Activated naive CD4-positive, alpha-beta T cell treated with anti-CD3 and anti-CD28 coated beads, Interleukin-2, amount 50 U/mL, for 72 hours (primary cell): ENCODE data around the gene TRIM5. TPM values are rescaled to one million over a fixed set of nuclear protein-coding genes. Genes with fewer than 3 reads are reported as not detected.
"Not testable (repeated sequence)": the region's sequence is repeated elsewhere in the genome, so short reads cannot be mapped to it uniquely, and the experiment has no call there.

Experiments
- ATAC-seq, 2 donors: fragments of 150-1000 bp; cut with Tn5 transposase; 2 replicates each; pipeline ENCODE4 v1.10.0; 2021; ENCODE audit warnings: mild to moderate bottlenecking in 2 of 2, moderate library complexity in 2 of 2
- DNase-seq, 2 donors: peaks; one replicate each; pipeline ENCODE4 v3.0.0; 2021 to 2022; ENCODE audit warnings: low spot score in 2 of 2
- H3K27ac Mint-ChIP-seq, 2 donors: one replicate each; pipeline ENCODE4 v1.8.0; 2022; ENCODE audit warnings: mild to moderate bottlenecking in 2 of 2, mixed read lengths in 2 of 2
- H3K36me3 Mint-ChIP-seq, 2 donors: one replicate each; pipeline ENCODE4 v1.8.0; 2022; ENCODE audit warnings: mixed read lengths in 2 of 2
- H3K9me3 Mint-ChIP-seq, 2 donors: one replicate each; pipeline ENCODE4 v1.8.0; 2022; ENCODE audit warnings: mixed read lengths in 2 of 2
- total RNA-seq, 2 donors: library from RNA; stranded (reverse); gene quantifications; one replicate each; pipeline ENCODE4 v1.2.3, GENCODE V29; 2022

TRIM5 gene
- total RNA-seq, 2 donors from 2014 or later = 30.2 to 31.9 TPM

GRCh38 chr11:5665051-5665570 is 19.8 kb downstream of the TRIM5 start:
- no peak for DNase-seq
- Mint-ChIP-seq H3K36me3 (no peaks in the 10 kb centered on the region), H3K27ac (no peak overlapping the region), H3K9me3 (no peaks in the 10 kb centered on the region)
- no peak for ATAC-seq

- peaks cover 0 to 2% of the 10 kb centered on the region in 2 donors for H3K9me3 Mint-ChIP-seq
- no peak for ATAC-seq
- H3K27ac Mint-ChIP-seq = no peak overlapping the region
- no peak for DNase-seq
- no peaks in the 10 kb centered on the region for H3K36me3 Mint-ChIP-seq
Observed at GRCh38 chr11:5663511-5663910, 21.4 kb downstream of the TRIM5 start.

GRCh38 chr11:5658318-5658717 is 26.6 kb downstream of the TRIM5 start:
- Mint-ChIP-seq H3K9me3 (peaks cover 0 to 5% of the 10 kb centered on the region in 2 donors), H3K36me3 (peaks cover 9 to 10% of the 10 kb centered on the region in 2 donors), H3K27ac (no peak overlapping the region)
- no peak for ATAC-seq
- no peak for DNase-seq

- not testable (repeated sequence) for DNase-seq
Observed at GRCh38 chr11:5656956-5657355, 27.9 kb downstream of the TRIM5 start.

GRCh38 chr11:5655474-5655873 is 29.4 kb downstream of the TRIM5 start:
- ATAC-seq = no peak
- peaks cover 9 to 10% of the 10 kb centered on the region in 2 donors for H3K36me3 Mint-ChIP-seq

More at GRCh38 chr11:5656956-5657355, 27.9 kb downstream of the TRIM5 start:
- peaks cover 9 to 10% of the 10 kb centered on the region in 2 donors for H3K36me3 Mint-ChIP-seq
- peak overlapping the region in 1 of 2 donors; percentile 56 for H3K27ac Mint-ChIP-seq
- peaks cover 4 to 13% of the 10 kb centered on the region in 2 donors for H3K9me3 Mint-ChIP-seq
- ATAC-seq = not testable (repeated sequence)

GRCh38 chr11:5646139-5646538 is 38.7 kb downstream of the TRIM5 start:
- DNase-seq = no peak
- no peak overlapping the region for H3K27ac Mint-ChIP-seq
- H3K9me3 Mint-ChIP-seq = no peaks in the 10 kb centered on the region
- peaks cover 3 to 12% of the 10 kb centered on the region in 2 donors for H3K36me3 Mint-ChIP-seq
- no peak for ATAC-seq

More at GRCh38 chr11:5655474-5655873, 29.4 kb downstream of the TRIM5 start:
- Mint-ChIP-seq H3K9me3 (peaks cover 4 to 14% of the 10 kb centered on the region in 2 donors), H3K27ac (no peak overlapping the region)
- DNase-seq = no peak

GRCh38 chr11:5643585-5643984 is 41.3 kb downstream of the TRIM5 start:
- no peak for DNase-seq
- Mint-ChIP-seq H3K27ac (peak overlapping the region; percentile 22 to 63), H3K36me3 (peaks cover 8 to 18% of the 10 kb centered on the region in 2 donors), H3K9me3 (no peaks in the 10 kb centered on the region)
- peak; percentile 78 to 98 for ATAC-seq

GRCh38 chr11:5639953-5640352 is 44.9 kb downstream of the TRIM5 start:
- no peak overlapping the region for H3K27ac Mint-ChIP-seq
- H3K9me3 Mint-ChIP-seq = no peaks in the 10 kb centered on the region
- DNase-seq = no peak
- H3K36me3 Mint-ChIP-seq = peaks cover 8 to 18% of the 10 kb centered on the region in 2 donors
- no peak for ATAC-seq

GRCh38 chr11:5631969-5632635 is 52.8 kb downstream of the TRIM5 start:
- DNase-seq (no peak), ATAC-seq (no peak)
- Mint-ChIP-seq H3K36me3 (peaks cover 18% of the 10 kb centered on the region in 2 donors), H3K27ac (no peak overlapping the region), H3K9me3 (peaks cover 0 to 8% of the 10 kb centered on the region in 2 donors)

GRCh38 chr11:5631417-5631816 is 53.5 kb downstream of the TRIM5 start:
- no peak for DNase-seq
- Mint-ChIP-seq H3K36me3 (peaks cover 18 to 25% of the 10 kb centered on the region in 2 donors), H3K27ac (no peak overlapping the region), H3K9me3 (peaks cover 0 to 13% of the 10 kb centered on the region in 2 donors)
- no peak for ATAC-seq

GRCh38 chr11:5626196-5626595 is 58.7 kb downstream of the TRIM5 start:
- H3K36me3 Mint-ChIP-seq = peaks cover 6 to 28% of the 10 kb centered on the region in 2 donors
- peak overlapping the region; percentile 91 to 97 for H3K27ac Mint-ChIP-seq

GRCh38 chr11:5625281-5625680 is 59.6 kb downstream of the TRIM5 start:
- H3K36me3 Mint-ChIP-seq = peaks cover 6 to 28% of the 10 kb centered on the region in 2 donors
- H3K27ac Mint-ChIP-seq = peak overlapping the region; percentile 91 to 97
- ATAC-seq (peak in 1 of 2 donors; percentile 10), DNase-seq (no peak)
- H3K9me3 Mint-ChIP-seq = peaks cover 0 to 16% of the 10 kb centered on the region in 2 donors

More at GRCh38 chr11:5626196-5626595, 58.7 kb downstream of the TRIM5 start:
- DNase-seq = no peak
- H3K9me3 Mint-ChIP-seq = peaks cover 0 to 16% of the 10 kb centered on the region in 2 donors
- no peak for ATAC-seq

GRCh38 chr11:5624489-5625279 is 60.2 kb downstream of the TRIM5 start, which contains the start of gene TRIM34:
Gene TRIM34, plus strand, starts transcription at chr11:5625001. Its CDS starts 7,331 bp downstream, at chr11:5632332.
- peak; percentile 97 to 98 for ATAC-seq

GRCh38 chr11:5622802-5623201 is 62.1 kb downstream of the TRIM5 start:
- no peak for DNase-seq
- peak overlapping the region in 1 of 2 donors; percentile 2 for H3K27ac Mint-ChIP-seq

More at GRCh38 chr11:5624489-5625279, 60.2 kb downstream of the TRIM5 start, which contains the start of gene TRIM34:
- peak within 1 kb of the TSS; percentile 91 to 97 for H3K27ac Mint-ChIP-seq
- peaks cover 6 to 28% of the 10 kb centered on the region in 2 donors for H3K36me3 Mint-ChIP-seq
- peak; percentile 63 to 67 for DNase-seq
- H3K9me3 Mint-ChIP-seq = peaks cover 0 to 16% of the 10 kb centered on the region in 2 donors

GRCh38 chr11:5621580-5621979 is 63.3 kb downstream of the TRIM5 start:
- ATAC-seq (no peak), DNase-seq (no peak)
- Mint-ChIP-seq H3K27ac (no peak overlapping the region), H3K36me3 (peaks cover 6 to 14% of the 10 kb centered on the region in 2 donors), H3K9me3 (peaks cover 0 to 4% of the 10 kb centered on the region in 2 donors)

More at GRCh38 chr11:5622802-5623201, 62.1 kb downstream of the TRIM5 start:
- Mint-ChIP-seq H3K36me3 (peaks cover 6 to 26% of the 10 kb centered on the region in 2 donors), H3K9me3 (peaks cover 0 to 8% of the 10 kb centered on the region in 2 donors)
- no peak for ATAC-seq

- H3K9me3 Mint-ChIP-seq = no peaks in the 10 kb centered on the region
- peaks cover 6 to 8% of the 10 kb centered on the region in 2 donors for H3K36me3 Mint-ChIP-seq
- ATAC-seq (no peak), DNase-seq (no peak)
- no peak overlapping the region for H3K27ac Mint-ChIP-seq
Observed at GRCh38 chr11:5620651-5621521, 64.0 kb downstream of the TRIM5 start.
